ENCODE data around the gene TENM4.

DNA sequence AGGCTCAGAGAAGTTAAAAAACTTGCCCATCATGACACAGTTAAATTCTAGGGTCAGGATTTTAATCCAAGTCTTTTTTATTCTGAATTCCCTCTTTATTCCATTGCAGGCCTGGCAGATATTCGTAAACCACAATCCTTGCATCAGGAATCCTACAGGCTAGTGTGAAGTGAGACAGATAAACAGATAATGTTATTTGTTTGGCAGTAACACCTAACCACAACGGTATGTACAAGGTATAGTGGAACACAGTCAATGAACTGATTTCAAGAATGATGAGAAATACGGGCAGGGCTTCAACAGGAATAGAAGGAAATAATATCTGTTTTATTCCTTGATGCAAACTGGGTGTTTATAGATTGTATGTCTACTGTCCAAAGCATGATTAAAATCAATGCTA is 834.2 kb downstream of the TENM4 start:
- TF ChIP-seq EZH2 (IDR thresholded peaks at IDR 0.05) (no peak), POLR2AphosphoS5 (IDR thresholded peaks at IDR 0.05; ENCODE audit: borderline replicate concordance, low read depth, low read length) (no peak), FOXP2 (optimal IDR thresholded peaks at IDR 0.05; ENCODE audit: control extremely low read depth, extremely low read length, insufficient read depth) (no peak)
